ENCODE results near the gene DTNB.

- TF ChIP-seq CTCF (IDR thresholded peaks at IDR 0.05): no peak
- TF ChIP-seq CHD2 (IDR thresholded peaks at IDR 0.05; ENCODE audit: low read length, partially characterized antibody): no peak
- no peak for TF ChIP-seq RAD21 (IDR thresholded peaks at IDR 0.05; ENCODE audit: low read length)
- TF ChIP-seq TCF12 (IDR thresholded peaks at IDR 0.05): no peak
- no peak for TF ChIP-seq EZH2phosphoT487 (IDR thresholded peaks at IDR 0.05; ENCODE audit: borderline replicate concordance, low read depth)
- TF ChIP-seq POLR2AphosphoS5 (IDR thresholded peaks at IDR 0.05; ENCODE audit: low read depth, low read length): no peak
- TF ChIP-seq, protein P1, sequence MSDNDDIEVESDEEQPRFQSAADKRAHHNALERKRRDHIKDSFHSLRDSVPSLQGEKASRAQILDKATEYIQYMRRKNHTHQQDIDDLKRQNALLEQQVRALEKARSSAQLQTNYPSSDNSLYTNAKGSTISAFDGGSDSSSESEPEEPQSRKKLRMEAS (IDR thresholded peaks at IDR 0.05; ENCODE audit: low read depth): no peak
- TF ChIP-seq TAF1 (IDR thresholded peaks at IDR 0.05; ENCODE audit: borderline replicate concordance, low read depth, low read length): no peak
- no peak for TF ChIP-seq GABPA (IDR thresholded peaks at IDR 0.05; ENCODE audit: low read depth)
- no peak for TF ChIP-seq MXI1 (IDR thresholded peaks at IDR 0.05; ENCODE audit: low read depth, low read length)
- no peak for TF ChIP-seq IRF3 (IDR thresholded peaks at IDR 0.05; ENCODE audit: low read depth, low read length)
- TF ChIP-seq NRF1 (IDR thresholded peaks at IDR 0.05; ENCODE audit: low read depth, low read length): no peak
- no peak for TF ChIP-seq USF2 (IDR thresholded peaks at IDR 0.05; ENCODE audit: borderline replicate concordance, low read depth, low read length)
- TF ChIP-seq EP300 (IDR thresholded peaks at IDR 0.05; ENCODE audit: borderline replicate concordance in 1 of 2, low read depth in 1 of 2, low read length in 1 of 2): no peak
These were observed 183.2 kb downstream of the DTNB start for GRCh38 chr2:25490217-25490616.

All from SK-N-SH (cell line).